HG03066 (cell line): ENCODE measurements around the gene RAB17.
"Not testable (repeated sequence)": the region's sequence is repeated elsewhere in the genome, so short reads cannot be mapped to it uniquely, and the experiment has no call there.

Source experiments
- ATAC-seq: cut with Tn5 transposase; IDR thresholded peaks from one replicate; pipeline ENCODE4 v1.9.1; 2021; ENCODE audit warnings: low read depth; ENCODE audit not compliant: unreplicated experiment

RAB17 gene

GRCh38 chr2:237625216-237625705 lies 34.7 kb upstream of the RAB17 start:
- ATAC-seq = no peak

GRCh38 chr2:237624565-237624964 lies 34.0 kb upstream of the RAB17 start:
- no peak for ATAC-seq

DNA sequence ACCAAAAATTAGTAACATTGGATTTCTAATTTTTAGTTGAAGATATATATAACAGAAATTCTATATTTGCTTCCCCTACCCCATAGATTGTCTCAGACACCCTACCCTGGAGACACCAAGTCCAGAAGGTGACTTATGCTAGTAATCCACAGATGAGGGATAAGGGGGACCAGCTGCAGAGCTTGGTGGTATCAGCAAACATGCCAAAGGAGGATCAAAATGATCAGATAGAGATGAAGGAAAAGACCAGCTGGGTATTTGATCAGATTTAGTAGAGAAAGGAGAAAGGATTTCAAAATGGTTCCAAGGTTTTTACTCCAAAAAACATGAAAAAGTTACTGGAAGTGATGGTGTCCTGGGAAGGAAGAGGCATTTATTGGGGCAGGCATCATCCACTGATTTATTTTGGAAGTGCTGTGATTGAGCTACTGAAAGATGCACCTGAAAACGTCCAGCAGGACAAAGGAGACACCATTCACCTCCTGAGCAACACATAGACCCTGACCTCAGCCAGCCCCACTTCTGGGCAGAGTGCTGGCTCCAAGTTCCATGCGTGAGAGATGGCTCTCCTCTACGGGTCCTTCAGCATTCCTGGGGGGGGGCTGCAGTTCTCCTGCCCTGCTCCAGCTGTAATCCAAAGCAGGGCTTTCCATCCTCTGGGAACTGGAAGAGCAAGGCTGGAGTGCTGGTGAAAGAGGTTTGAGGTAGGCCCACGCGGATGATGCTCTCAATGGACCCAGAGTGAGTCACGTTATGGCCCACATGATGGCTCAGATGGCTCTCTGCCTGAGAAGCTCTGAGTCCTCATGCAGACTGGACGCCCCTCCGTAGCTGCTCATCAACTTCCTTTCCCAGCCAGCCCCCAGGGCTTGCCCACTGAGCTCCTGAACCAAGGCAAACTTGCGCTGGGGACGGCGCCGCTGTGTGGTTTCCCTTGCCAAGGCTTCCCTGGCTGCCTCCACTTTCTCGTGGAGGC lies 33.2 kb upstream of the RAB17 start:
- no peak for ATAC-seq

- no peak for ATAC-seq
Observed at GRCh38 chr2:237618449-237618848, 27.9 kb upstream of the RAB17 start.

- ATAC-seq = no peak
Observed at GRCh38 chr2:237617587-237617982, 27.1 kb upstream of the RAB17 start.

DNA sequence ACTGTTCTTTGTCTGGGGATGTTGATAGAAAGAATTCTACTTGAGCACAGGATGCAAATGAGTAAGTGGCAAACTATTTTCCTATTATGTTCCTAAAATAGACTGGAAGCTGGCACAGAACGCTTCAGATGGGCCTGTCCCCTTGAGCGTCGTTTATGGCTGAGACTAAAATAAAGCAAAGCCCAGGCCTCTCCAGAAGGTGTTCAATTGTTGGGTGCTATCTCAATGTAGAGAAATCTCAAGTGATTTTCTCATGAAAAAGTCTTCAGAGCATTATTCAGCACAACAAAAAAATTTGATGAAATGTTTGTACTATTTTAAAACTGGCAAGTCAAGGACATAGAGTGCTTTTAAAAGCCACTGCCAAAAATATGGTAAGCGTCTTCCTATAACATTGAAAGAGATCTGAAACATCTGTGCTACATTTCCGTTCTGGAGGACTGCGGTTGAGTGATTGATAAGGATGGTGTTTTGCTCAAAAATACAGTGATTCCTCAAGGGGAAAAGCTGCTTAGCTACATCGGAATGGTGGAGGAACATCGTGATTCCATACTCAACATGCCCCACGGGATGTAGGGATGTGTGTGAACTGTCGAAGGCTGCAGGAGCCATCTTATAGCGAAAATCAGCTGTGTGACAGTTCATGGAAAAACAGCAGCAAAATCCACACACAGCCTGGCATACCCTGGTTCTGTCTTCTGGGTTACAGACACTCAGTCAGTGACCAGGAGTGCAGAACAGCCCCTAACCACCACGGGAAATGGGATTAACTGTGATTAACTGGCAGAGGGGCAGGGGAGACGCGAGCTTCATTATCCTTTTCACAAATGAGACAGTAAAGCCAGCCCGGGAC lies 26.4 kb upstream of the RAB17 start:
- ATAC-seq = no peak

DNA sequence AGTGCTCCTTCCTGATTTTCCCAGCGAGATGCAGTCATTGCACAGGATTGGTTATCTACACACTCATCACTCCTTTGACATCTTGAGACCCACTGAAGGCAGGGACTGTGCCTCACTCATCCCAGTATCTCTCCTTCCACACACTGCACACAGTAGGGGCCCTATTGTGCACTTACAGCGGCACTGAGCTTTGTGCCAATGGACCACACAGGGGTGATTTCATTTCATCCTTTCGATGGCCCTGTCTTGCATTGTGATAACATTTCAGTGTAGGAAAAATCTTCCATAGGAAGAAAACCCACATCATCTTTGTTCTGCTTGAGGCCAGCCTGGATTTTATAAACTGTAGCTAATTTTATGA lies 25.8 kb upstream of the RAB17 start:
- ATAC-seq = no peak

GRCh38 chr2:237615631-237616249 lies 25.2 kb upstream of the RAB17 start:
- ATAC-seq = no peak

- no peak for ATAC-seq
Observed at GRCh38 chr2:237614151-237614720, 23.7 kb upstream of the RAB17 start.

GRCh38 chr2:237613679-237614078 lies 23.1 kb upstream of the RAB17 start:
- no peak for ATAC-seq

- ATAC-seq = no peak
Observed at GRCh38 chr2:237612527-237613357, 22.2 kb upstream of the RAB17 start.

GRCh38 chr2:237606522-237606921 lies 16.0 kb upstream of the RAB17 start:
- ATAC-seq = not testable (repeated sequence)

DNA sequence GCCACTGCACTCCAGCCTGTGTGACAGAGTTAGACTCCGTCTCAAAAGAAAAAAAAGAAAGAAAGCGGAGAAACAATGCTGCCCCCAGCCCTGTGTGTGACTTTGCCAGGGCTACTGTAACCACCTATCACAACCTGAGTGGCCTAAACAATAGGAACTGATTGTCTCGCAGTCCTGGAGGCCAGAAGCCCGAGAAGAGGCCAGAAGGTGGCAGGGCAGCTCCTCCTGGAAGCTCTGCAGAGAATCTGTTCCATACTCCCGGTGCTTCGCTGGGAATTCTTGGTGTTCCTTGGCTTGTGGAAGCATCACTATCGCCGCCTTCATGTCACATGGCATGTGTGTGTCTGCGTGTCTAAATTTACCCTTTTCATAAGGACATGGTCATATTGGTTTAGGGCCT lies 14.4 kb upstream of the RAB17 start:
- ATAC-seq = no peak

- ATAC-seq = no peak
Observed at GRCh38 chr2:237604391-237604790, 13.9 kb upstream of the RAB17 start.

DNA sequence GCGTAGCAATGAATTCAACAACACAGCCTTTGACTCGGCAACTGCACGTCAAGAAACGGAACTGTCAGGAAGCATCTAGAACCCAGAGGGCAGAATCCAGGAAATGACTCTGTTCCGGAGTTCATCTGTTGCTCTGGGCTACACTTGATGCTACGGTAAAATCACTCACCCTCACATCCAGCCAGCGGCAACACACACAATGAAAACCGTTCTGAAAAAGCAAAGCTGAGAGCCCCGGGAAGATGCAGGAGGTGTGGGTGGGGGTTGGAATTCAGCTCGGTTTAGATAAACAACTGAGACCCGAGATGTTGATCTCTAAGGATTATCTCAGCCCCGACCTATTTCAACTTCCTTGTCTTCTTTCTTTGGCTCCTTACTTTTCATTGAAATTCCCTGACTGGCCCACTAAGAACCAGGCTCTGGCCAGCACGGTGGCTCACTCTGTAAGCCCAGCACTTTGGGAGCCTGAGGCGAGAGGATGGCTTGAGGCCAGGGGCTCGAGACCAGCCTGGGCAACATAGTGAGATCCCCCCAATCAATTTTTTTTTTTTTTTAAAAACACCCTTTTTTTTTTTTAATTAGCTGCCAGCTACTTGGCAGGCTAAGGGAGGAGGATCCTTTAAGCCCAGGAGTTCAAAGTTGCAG lies 13.3 kb upstream of the RAB17 start:
- no peak for ATAC-seq

GRCh38 chr2:237603049-237603717 lies 12.6 kb upstream of the RAB17 start:
- ATAC-seq = no peak

- ATAC-seq = no peak
Observed at GRCh38 chr2:237602409-237602808, 11.9 kb upstream of the RAB17 start.

DNA sequence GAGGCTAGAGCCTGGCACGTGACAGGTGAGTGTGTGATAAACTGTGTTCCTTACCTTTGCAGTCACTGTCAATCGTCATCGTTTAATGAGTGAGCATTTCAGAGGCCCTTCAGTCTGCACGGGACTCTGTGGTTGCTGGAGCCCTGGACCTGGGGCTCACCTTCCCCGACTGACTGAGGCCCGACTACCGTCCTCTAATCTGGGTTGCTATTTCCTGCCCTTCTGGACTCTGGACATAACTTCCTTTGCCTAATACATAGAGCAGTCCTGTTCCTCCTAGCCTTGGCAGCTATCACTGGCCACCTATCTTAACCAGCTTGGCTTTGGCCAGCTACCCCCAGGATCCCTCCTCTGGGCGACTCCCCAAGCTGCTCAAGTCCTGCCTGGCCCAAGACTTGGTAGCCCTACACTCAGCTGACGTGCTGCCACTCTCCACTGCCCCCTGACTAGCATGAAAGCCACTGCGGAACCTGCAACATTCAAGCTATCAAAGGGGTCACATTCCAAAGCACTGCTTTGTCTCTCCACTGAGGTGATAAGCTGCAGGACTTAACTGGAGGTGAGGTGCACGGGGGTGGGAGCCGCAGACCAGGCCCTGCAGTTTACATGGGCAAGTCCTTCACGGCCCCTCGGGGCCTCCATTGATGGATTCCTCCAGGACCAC lies 11.1 kb upstream of the RAB17 start:
- ATAC-seq = no peak
